Measurements from ENCODE around the gene ARNT2. TPM values are rescaled to one million over a fixed set of nuclear protein-coding genes. Genes with fewer than 3 reads are reported as not detected.

ARNT2 gene
- total and polyA plus RNA-seq, 2 experiments from 2014 or later, result 4.6 to 11.6 TPM

DNA sequence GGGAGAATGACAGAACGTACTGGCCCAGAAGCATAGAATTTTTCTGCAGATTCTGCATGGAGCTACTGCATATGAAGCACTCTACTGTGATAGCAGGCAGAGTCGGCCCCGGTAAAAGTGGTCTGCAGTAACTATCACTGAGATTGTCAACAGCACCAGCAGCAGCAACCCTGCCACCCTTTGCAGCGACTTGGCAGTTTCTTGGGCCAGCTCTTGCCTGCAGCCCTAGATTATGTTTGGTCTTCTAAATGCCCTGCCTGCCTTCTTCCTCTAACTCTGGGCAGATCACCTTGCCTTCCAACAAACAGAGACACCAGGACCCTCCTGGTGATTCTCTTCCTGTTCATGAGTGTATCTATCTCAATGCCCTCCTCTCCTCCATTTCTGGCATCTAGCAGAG is 161.8 kb downstream of the ARNT2 start (continued):
- TF ChIP-seq, protein P1, sequence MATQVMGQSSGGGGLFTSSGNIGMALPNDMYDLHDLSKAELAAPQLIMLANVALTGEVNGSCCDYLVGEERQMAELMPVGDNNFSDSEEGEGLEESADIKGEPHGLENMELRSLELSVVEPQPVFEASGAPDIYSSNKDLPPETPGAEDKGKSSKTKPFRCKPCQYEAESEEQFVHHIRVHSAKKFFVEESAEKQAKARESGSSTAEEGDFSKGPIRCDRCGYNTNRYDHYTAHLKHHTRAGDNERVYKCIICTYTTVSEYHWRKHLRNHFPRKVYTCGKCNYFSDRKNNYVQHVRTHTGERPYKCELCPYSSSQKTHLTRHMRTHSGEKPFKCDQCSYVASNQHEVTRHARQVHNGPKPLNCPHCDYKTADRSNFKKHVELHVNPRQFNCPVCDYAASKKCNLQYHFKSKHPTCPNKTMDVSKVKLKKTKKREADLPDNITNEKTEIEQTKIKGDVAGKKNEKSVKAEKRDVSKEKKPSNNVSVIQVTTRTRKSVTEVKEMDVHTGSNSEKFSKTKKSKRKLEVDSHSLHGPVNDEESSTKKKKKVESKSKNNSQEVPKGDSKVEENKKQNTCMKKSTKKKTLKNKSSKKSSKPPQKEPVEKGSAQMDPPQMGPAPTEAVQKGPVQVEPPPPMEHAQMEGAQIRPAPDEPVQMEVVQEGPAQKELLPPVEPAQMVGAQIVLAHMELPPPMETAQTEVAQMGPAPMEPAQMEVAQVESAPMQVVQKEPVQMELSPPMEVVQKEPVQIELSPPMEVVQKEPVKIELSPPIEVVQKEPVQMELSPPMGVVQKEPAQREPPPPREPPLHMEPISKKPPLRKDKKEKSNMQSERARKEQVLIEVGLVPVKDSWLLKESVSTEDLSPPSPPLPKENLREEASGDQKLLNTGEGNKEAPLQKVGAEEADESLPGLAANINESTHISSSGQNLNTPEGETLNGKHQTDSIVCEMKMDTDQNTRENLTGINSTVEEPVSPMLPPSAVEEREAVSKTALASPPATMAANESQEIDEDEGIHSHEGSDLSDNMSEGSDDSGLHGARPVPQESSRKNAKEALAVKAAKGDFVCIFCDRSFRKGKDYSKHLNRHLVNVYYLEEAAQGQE (IDR thresholded peaks at IDR 0.05; ENCODE audit: unreplicated experiment), result no peak
- TF ChIP-seq JUNB (IDR thresholded peaks at IDR 0.05; ENCODE audit: unreplicated experiment) (no peak), CREB1 (CRISPR knock-in tag; IDR thresholded peaks at IDR 0.05; ENCODE audit: low read depth) (no peak), ZNF331 (CRISPR knock-in tag; IDR thresholded peaks at IDR 0.05; ENCODE audit: low read depth) (no peak), EZH2phosphoT487 (IDR thresholded peaks at IDR 0.05; ENCODE audit: unreplicated experiment) (no peak), NANOG (IDR thresholded peaks at IDR 0.05; ENCODE audit: borderline replicate concordance) (no peak), ZNF114 (CRISPR knock-in tag; IDR thresholded peaks at IDR 0.05) (no peak), POLR2AphosphoS5 (IDR thresholded peaks at IDR 0.05; ENCODE audit: low read depth) (no peak)

DNA sequence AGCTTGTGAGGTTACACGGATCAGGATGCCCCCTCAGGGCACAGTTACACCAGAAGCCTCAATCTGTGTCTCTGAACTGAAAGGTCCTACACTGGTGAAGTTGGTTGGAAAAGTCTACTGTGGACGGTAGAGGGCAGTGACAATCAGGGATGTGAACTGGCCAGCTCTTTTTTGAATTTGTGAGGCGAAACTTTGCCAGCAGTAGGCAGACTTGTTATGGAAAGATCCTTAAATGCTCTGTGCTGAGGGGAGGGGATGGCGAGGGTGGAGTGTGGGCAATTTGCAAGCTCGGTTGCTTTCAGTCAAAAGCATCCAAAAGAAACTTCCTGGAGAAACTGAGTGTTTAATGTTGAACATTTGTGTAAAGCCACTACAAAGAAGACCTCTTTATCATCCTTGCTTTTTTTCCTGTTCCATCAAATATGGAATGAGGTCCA is 163.6 kb downstream of the ARNT2 start:
- H3K36me3 Mint-ChIP-seq (ENCODE audit: low read depth), result peaks cover 9% of the 10 kb centered on the region; the same call in 2 of the 3 replicates
- Histone ChIP-seq H3K79me2 (replicated peaks; ENCODE audit: insufficient read depth) (no peaks in the 10 kb centered on the region), H3K36me3 (ENCODE audit: insufficient read depth) (no peaks in the 10 kb centered on the region), H3K4me1 (ENCODE audit: insufficient read depth) (peaks cover 6% of the 10 kb centered on the region), H4K20me1 (replicated peaks; ENCODE audit: insufficient read depth) (no peaks in the 10 kb centered on the region), H3K4me3 (no peak overlapping the region), H3K4me2 (peak overlapping the region; percentile 52; the same call in 1 of the 2 replicates), H3K27me3 (ENCODE audit: insufficient read depth) (no peaks in the 10 kb centered on the region), H3F3A (replicated peaks; ENCODE audit: low read depth) (no peaks in the 10 kb centered on the region), H3K27ac (ENCODE audit: low read depth) (no peak overlapping the region), H2AFZ (no peak overlapping the region), H3K9me2 (ENCODE audit: insufficient read depth) (no peaks in the 10 kb centered on the region)
- DNase-seq (ENCODE audit: low spot score) (peak; percentile 87), ATAC-seq (peak; percentile 93)
- H3K27me3 Mint-ChIP-seq (ENCODE audit: insufficient read depth, low read depth, poor library complexity), result peaks cover 10% of the 10 kb centered on the region
- H3K27ac Mint-ChIP-seq, result no peak overlapping the region
- TF ChIP-seq, protein P2, sequence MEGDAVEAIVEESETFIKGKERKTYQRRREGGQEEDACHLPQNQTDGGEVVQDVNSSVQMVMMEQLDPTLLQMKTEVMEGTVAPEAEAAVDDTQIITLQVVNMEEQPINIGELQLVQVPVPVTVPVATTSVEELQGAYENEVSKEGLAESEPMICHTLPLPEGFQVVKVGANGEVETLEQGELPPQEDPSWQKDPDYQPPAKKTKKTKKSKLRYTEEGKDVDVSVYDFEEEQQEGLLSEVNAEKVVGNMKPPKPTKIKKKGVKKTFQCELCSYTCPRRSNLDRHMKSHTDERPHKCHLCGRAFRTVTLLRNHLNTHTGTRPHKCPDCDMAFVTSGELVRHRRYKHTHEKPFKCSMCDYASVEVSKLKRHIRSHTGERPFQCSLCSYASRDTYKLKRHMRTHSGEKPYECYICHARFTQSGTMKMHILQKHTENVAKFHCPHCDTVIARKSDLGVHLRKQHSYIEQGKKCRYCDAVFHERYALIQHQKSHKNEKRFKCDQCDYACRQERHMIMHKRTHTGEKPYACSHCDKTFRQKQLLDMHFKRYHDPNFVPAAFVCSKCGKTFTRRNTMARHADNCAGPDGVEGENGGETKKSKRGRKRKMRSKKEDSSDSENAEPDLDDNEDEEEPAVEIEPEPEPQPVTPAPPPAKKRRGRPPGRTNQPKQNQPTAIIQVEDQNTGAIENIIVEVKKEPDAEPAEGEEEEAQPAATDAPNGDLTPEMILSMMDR (conservative IDR thresholded peaks at IDR 0.05; ENCODE audit: low read depth in 2 of 2), result peak; percentile 78 to 95
- no peak for TF ChIP-seq NANOG (IDR thresholded peaks at IDR 0.05; ENCODE audit: borderline replicate concordance)
- peaks cover 22% of the 10 kb centered on the region for H3K4me1 Mint-ChIP-seq
- no peak overlapping the region for H3K4me3 Mint-ChIP-seq
- H3K9me3 Mint-ChIP-seq, result no peaks in the 10 kb centered on the region
